NCI-H774 (cell line): ENCODE measurements around the gene SMPD3.
"Not testable (repeated sequence)": the region's sequence is repeated elsewhere in the genome, so short reads cannot be mapped to it uniquely, and the experiment has no call there.

Source experiments
- DNase-seq: peaks from one replicate; lab custom pipeline; 2025; lab: John Stamatoyannopoulos, UW

The SMPD3 gene

DNA sequence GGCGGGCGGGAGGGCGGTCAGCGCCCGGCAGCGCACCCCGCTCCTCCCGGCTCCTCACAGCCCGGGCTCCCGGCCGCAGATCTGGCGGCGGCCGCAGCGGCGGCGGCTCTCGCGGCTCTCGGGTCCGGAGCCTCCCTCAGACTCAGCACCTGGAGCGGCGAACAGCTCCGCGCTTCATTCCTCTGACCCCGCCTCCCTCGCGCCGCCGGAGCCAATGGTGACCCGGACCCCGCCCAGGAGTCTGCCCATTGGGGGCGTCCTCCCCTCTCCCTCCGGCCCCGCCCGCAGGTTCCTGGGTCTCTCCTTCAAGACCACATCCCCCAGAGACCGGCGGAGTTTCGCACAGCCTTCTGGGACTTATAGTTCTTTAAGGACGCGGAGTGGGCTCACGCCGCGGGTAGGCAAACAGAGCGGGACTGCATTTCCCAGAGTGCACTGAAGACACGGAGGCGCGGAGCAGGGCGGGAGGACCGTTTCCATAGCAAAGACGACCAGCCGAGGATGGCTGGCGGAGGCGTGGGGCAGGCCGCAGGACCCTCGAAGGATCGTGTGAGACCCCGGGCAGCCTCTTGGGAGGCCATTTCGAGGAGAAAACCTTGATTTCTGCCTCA, at the start of gene SMPD3:
Gene SMPD3, minus strand, starts transcription at position 149 of the 611 bp plus-strand sequence. CDS start 76,327 bp downstream, outside the sequence.
- DNase-seq, result peak; percentile 94

- DNase-seq, result no peak
Observed at GRCh38 chr16:68496689-68497088, 48.4 kb upstream of the SMPD3 start.

GRCh38 chr16:68494261-68494660, 46.0 kb upstream of the SMPD3 start:
- not testable (repeated sequence) for DNase-seq

- DNase-seq, result no peak
Observed at GRCh38 chr16:68493412-68494070, 45.2 kb upstream of the SMPD3 start.

DNA sequence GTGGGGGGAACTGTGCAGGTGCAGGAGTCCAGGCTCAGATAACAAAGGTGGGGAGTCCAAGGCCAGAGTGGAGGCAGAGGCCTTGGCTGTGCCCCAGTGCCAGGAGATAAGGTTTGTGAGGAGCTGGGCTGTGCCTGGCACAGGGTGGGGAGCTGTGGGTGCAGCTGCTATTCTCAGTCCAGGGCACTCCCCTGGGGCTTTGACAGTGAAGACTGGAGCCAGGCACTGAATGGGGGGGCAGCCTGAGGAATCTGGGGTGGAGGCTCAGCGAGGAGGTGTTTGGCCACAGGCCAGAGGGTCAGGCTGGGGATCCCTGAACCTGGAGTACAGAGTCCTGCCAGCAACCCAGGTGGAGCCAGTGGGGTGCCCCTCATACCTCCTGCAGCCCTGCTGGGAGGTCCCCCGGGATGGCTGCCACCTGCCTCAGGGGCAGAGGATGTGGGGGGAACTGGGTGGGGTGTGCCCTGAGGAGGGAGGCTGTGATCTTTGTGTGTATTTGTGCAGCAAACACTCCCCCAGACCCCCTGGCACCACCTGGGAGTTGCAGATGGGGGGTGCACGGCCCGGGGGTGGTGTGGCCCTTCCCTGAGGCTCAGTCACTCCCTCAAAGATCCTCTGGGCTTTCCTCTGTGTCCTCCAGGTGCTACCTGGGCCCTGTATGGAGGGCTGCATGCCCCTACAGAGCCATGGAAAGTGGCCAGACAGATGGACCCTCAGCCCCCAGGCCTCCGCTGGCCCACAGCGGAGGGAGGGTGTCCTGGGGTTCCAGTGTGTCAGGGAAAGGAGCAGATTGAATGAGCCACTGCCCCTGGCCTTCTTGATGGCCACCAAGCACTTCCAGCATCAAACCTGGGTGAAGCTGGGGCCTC, 44.5 kb upstream of the SMPD3 start:
- no peak for DNase-seq

DNA sequence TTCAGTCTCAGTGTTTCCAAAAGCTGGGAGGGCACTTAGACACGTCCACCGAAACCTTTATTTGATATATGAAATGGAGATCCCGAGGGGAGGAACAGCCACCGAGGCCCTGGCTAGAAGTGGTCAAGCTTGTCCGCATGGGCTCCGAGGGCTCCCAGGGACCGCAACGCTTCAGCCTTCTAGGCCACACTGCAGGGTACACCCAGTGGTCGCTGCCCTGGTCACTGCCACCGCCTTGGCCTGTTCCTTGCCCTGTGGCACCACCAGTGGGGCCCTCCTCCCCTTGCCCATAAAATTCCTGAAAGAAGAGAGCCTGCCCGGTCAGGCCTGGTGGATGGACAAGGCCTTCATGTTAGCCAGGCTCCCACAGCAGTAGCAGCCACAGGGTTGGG, 43.8 kb upstream of the SMPD3 start:
- DNase-seq, result no peak

GRCh38 chr16:68491576-68491950, 43.3 kb upstream of the SMPD3 start:
- no peak for DNase-seq

DNA sequence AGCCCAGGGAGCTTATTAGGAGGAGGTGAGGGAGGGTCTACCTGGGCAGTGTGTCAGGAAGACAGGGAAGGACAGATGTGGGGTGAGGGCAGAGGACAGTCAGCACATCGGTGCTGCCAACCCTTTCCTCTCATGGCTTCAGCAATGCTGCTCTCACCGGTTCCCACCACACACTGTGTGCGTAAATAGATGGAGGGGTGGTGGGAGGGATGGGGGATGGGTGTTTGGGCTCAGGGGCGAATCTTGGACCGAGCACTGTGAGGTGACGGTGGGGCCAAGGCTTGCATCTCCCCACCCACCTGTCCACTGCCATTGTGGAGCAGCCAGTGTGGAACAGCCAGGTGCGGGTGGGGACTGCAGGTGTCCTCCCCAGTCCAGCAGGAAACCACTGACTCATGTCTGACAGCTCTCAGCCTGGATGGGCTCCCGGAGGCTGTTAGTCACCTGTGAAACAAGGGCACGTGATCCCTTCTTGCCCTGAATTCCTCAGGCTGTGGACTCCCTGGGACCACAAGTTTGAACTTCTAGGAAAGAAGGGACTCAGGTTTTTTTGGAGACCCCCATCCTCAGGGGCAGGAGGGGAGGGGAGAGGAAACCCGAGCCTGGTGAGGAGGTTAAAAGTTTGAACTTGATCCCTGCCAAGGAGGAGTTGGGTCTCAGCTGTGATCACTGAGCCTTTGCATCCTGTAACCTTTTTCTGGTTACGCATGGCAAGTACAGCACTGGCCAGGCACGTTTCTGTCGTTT, 42.7 kb upstream of the SMPD3 start:
- DNase-seq, result peak; percentile 8

GRCh38 chr16:68490358-68490757, 42.0 kb upstream of the SMPD3 start:
- no peak for DNase-seq

GRCh38 chr16:68488554-68488953, 40.2 kb upstream of the SMPD3 start:
- no peak for DNase-seq

- DNase-seq, result no peak
Observed at GRCh38 chr16:68487669-68488068, 39.4 kb upstream of the SMPD3 start.

DNA sequence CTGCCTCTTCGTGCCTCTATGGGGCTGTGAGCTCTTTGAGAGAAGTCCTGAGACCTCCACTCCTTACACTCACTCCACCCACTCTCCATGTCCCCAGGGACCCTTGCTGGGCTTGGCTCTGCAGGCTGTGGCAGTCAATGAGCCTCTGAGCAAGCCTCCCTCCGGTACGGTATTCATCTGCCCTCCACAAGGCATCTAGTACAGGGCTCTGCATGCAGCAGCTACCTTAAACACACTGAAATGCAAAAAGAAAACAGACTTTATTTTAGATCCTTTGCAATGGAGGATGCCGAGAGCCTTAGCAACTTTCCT, 38.9 kb upstream of the SMPD3 start:
- no peak for DNase-seq

DNA sequence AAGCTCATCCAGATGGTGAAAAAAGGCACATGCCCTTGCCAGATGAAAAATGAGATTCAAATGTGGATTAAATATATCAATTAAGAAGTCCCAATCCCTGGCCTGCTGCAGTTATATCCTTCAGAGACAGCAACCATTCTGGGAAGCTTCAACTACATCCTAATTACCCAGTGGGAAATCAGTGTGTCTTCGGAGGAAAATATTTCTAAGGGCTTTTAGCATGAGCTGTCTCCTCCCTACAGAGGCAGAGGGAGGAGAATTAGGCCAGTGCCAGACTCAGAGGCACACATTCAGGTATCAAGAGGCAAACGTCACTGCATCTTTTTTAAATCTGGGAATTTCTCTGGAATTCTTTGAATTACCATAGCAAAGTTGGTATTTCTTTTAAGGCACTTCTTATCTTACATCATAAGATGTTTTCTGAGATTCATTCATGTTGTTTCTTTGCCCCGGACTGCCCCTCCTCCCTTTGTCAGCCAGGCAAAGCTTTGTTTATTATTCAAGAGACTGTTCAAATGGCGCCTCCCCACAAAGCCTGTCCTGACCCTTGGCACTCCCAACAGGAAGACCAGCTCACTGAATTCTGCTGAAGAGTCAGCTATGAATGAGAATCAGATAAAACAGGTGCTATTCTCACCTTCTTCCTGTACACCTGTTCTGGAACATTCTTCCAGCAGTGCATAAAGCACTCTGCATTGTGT, 38.3 kb upstream of the SMPD3 start:
- no peak for DNase-seq

GRCh38 chr16:68481636-68482035, 33.3 kb upstream of the SMPD3 start:
- no peak for DNase-seq

- DNase-seq, result no peak
Observed at GRCh38 chr16:68480084-68480995, 32.0 kb upstream of the SMPD3 start.

DNA sequence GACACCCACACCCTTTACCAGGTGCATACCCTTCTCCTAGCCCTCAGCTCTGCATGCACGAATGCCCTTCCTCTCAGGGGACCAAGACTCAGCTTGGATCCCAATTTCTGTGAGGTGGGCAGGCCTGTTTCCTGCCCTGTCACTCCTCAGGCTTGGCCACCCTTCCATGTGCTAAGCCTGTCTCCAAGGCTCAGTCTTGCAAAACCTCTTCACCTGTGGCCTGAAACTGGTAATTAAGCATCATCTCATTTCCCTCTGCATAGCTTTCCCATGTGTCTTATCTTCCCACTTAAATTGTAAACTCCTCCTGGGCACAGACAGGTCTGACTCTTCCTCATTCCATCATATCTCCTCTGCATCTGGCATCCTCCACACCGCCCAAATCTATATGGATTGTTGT, 31.0 kb upstream of the SMPD3 start:
- no peak for DNase-seq

DNA sequence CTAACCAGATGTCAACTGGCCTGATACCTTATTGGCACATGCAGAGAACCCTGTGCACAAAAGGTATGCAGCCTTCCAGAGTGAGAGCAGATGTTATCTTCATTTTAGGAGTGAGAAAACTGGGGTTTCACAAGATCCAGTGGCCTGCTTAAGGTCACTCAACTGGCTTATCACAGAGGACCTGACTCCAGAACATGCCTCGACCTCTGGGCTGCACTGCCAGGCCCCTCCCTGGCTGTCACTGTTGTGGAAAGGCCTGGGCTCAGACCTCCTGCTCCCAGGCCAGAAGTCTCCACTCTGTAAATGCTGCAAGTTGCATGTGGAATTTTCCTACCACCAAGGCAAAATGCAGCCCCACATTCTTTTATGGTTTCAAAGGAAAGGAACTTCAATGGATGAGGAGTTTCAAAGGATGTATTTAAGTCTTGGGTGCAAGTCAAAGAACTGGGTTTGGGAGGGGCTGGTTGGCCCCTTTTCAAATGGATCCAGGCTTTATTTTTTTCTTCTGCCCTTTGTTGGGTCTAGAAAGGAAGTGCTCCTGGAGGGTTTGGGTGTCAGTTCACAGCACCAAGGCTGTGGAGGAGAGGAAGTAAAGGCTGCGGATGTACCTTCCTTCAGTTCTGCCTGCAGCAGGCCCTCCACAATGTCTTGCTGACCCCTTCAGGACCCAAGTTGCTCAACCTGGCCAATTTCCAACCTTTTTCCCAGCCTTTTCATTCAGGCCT, 30.4 kb upstream of the SMPD3 start:
- DNase-seq, result no peak

DNA sequence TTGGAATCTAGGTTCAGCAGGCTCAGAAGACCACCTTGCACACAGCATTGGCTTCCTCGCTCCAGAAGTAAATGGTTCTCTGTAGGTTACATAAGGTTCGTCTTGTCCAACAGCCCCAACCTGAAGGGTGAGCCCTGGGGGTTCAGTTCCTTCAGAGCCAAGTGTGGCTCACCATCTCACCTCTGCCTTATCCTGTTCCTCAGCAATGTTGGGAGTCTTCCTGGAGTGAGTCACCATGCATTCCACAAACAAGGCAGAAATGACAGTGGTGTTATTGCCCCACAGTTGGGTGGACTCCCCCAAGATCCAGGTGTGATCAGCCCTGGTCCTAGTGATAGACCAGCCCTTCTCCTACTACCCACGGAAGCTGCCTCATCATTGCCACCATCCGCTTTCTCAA, 26.8 kb upstream of the SMPD3 start:
- no peak for DNase-seq

DNA sequence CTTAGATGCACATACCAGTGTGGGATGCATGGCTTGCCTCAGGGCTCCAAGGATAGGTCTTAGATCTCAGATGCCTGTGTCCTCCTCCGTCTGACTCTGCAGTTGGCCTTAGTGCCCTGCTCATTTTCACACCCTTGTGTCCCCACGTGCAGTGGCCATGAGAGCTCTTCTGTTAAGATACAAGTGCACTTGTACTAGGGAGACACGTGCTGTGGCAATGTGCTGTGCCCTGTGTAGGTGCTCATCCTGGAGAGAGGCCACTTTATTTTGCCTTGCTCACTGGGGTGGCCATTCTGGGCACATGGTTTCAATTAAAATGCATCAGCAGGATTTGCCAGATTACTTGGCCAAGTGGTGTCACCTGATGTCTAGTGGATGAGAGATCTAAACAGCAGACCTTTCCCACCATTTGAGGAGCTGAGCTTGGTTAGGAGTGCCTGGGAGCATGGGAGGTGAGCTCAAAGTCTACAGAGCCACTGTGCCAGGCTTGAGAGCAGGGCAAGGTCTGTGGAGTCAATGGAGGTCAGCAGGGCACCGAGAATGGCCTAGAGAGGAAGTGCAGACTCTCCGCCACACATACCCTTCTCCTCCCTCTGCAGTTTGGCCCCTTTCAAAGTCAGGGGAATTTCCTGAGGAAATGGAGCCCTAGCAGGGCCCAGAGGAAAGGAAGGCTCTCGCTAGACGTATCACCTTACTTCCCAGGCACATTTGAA, 25.2 kb upstream of the SMPD3 start:
- DNase-seq, result no peak

GRCh38 chr16:68472581-68472980, 24.3 kb upstream of the SMPD3 start:
- no peak for DNase-seq
